Keratinocyte (primary cell): ENCODE data around the gene HEXD. TPM values are rescaled to one million over a fixed set of nuclear protein-coding genes. Genes with fewer than 3 reads are reported as not detected.

Experiments used
- DNase-seq: peaks from one replicate; pipeline ENCODE4 v3.0.0-alpha.2; 2011; ENCODE audit warnings: low read depth, missing footprints, low spot score
- FAIRE-seq: peaks from 2 replicates; lab custom pipeline; 2011; peaks lifted over from hg19 to GRCh38; lab: Jason Lieb, UNC
- H2AFZ ChIP-seq: 2 replicates; pipeline ENCODE4 v1.6.0; 2012; ENCODE audit warnings: low read length, control low read depth, inconsistent platforms; ENCODE audit not compliant: control insufficient read depth
- H3K27ac ChIP-seq: 2 replicates; pipeline ENCODE4 v1.5.1; 2011; ENCODE audit warnings: low read length; ENCODE audit not compliant: control insufficient read depth, insufficient read depth
- H3K27me3 ChIP-seq: 3 replicates; pipeline ENCODE4 v1.6.0; 2011; ENCODE audit warnings: low read length; ENCODE audit not compliant: control insufficient read depth, insufficient read depth; ENCODE audit errors: extremely low read depth
- H3K36me3 ChIP-seq, 2 experiments: 2 replicates in 1 of 2; 3 replicates in 1 of 2; pipeline ENCODE4 v1.5.1; 2011; ENCODE audit warnings: low read length in 2 of 2, mild to moderate bottlenecking in 1 of 2; ENCODE audit not compliant: control insufficient read depth in 2 of 2, insufficient read depth in 2 of 2; ENCODE audit errors: extremely low read depth in 1 of 2
- H3K4me1 ChIP-seq: 3 replicates; pipeline ENCODE4 v1.5.1; 2011; ENCODE audit warnings: low read length; ENCODE audit not compliant: control insufficient read depth, insufficient read depth; ENCODE audit errors: extremely low read depth
- H3K4me2 ChIP-seq: 3 replicates; pipeline ENCODE4 v1.6.0; 2011; ENCODE audit warnings: low read depth, low read length; ENCODE audit not compliant: control insufficient read depth, insufficient read depth; ENCODE audit errors: extremely low read depth
- H3K4me3 ChIP-seq, 3 experiments: fragments of 200-600 bp in 1 of 3; sonication (generic) in 1 of 3; 2 replicates in 2 of 3; 3 replicates in 1 of 3; pipeline ENCODE4 v1.5.1; 2011 to 2016; ENCODE audit warnings: low read length in 3 of 3, mild to moderate bottlenecking in 3 of 3, control low read depth in 2 of 3, inconsistent platforms in 1 of 3, low read depth in 1 of 3, mixed read lengths in 1 of 3, mixed run types in 1 of 3, moderate library complexity in 1 of 3; ENCODE audit not compliant: control insufficient read depth in 2 of 3, insufficient read depth in 2 of 3; ENCODE audit errors: extremely low read depth in 1 of 3
- H3K79me2 ChIP-seq: 2 replicates; pipeline ENCODE4 v1.6.0; 2012; ENCODE audit warnings: low read length; ENCODE audit not compliant: control insufficient read depth, insufficient read depth
- H3K9ac ChIP-seq: 3 replicates; pipeline ENCODE4 v1.6.0; 2011; ENCODE audit warnings: low read length; ENCODE audit not compliant: control insufficient read depth, insufficient read depth; ENCODE audit errors: extremely low read depth
- H3K9me1 ChIP-seq: 3 replicates; pipeline ENCODE4 v1.6.0; 2011; ENCODE audit warnings: low read length; ENCODE audit not compliant: control insufficient read depth, insufficient read depth; ENCODE audit errors: extremely low read depth
- H3K9me3 ChIP-seq: 2 replicates; pipeline ENCODE4 v1.5.1; 2012; ENCODE audit warnings: low read depth, low read length; ENCODE audit not compliant: control insufficient read depth
- H4K20me1 ChIP-seq: 3 replicates; pipeline ENCODE4 v1.6.0; 2011; ENCODE audit warnings: low read length; ENCODE audit not compliant: control insufficient read depth, insufficient read depth; ENCODE audit errors: extremely low read depth
- CTCF ChIP-seq, 3 experiments: IDR thresholded peaks in 1 of 3; conservative IDR thresholded peaks in 1 of 3; optimal IDR thresholded peaks in 1 of 3; 2 replicates in 2 of 3; 3 replicates in 1 of 3; pipeline versions ENCODE3 to v1.5.1; 2011; ENCODE audit warnings: low read length in 3 of 3, mild to moderate bottlenecking in 3 of 3, moderate library complexity in 2 of 3, control low read depth in 1 of 3, inconsistent platforms in 1 of 3; ENCODE audit not compliant: insufficient read depth in 2 of 3; ENCODE audit errors: extremely low read depth in 1 of 3
- EZH2 ChIP-seq: IDR thresholded peaks from one replicate; pipeline ENCODE4 v1.6.1; 2012; ENCODE audit warnings: inconsistent platforms, mild to moderate bottlenecking, low read length, moderate library complexity
- dilution Hi-C: fragments of 300-500 bp; cut with MboI; formaldehyde crosslinking; loops from one replicate; pipeline ENCODE4 v1.7.0; 2020; ENCODE audit warnings: low sequenced_read_pairs; ENCODE audit not compliant: extremely low pct_ligation_motif_present
- polyA plus RNA-seq, 5 experiments: library from polyadenylated mRNA; depleted of rRNA in 3 of 5; stranded (reverse) in 3 of 5; stranded (forward) in 1 of 5; unstranded in 1 of 5; fragments of >200 nt; gene quantifications; 1 replicate in 1 of 5; 2 replicates in 3 of 5; 3 replicates in 1 of 5; pipeline versions ENCODE4 v1.2.1 to v1.2.3, GENCODE V29; 2011 to 2012; ENCODE audit warnings: missing spikeins in 2 of 5, low read depth in 1 of 5, low replicate concordance in 1 of 5

Gene HEXD
- polyA plus RNA-seq, 1 donor (not counting 4 experiments of a cell fraction or from before 2014, with no cell fraction given), result 5.6 TPM

GRCh38 chr17:82440991-82441627 lies 23.0 kb downstream of the HEXD start:
- H3K9me3 ChIP-seq, result no peaks in the 10 kb centered on the region
- peaks cover 7 to 14% of the 10 kb centered on the region in 2 experiments for H3K36me3 ChIP-seq
- H3K9ac ChIP-seq, result no peak overlapping the region
- FAIRE-seq (no peak), DNase-seq (no peak)
- H3K79me2 ChIP-seq, result no peaks in the 10 kb centered on the region
- H3K4me2 ChIP-seq, result no peak overlapping the region
- H3K27ac ChIP-seq, result no peak overlapping the region
- no peaks in the 10 kb centered on the region for H3K4me1 ChIP-seq
- TF ChIP-seq EZH2 (no peak), CTCF (optimal IDR thresholded peaks at IDR 0.05 in 1 of 3, IDR thresholded peaks at IDR 0.05 in 1 of 3, conservative IDR thresholded peaks at IDR 0.05 in 1 of 3; ENCODE audit: extremely low read depth in 1 of 3, insufficient read depth in 2 of 3, low read length in 3 of 3) (no peak)
- H3K27me3 ChIP-seq, result no peaks in the 10 kb centered on the region
- dilution Hi-C loops, result no loop called here
- H2AFZ ChIP-seq, result no peak overlapping the region
- no peaks in the 10 kb centered on the region for H4K20me1 ChIP-seq
- H3K4me3 ChIP-seq, result no peak overlapping the region
- H3K9me1 ChIP-seq, result no peaks in the 10 kb centered on the region

GRCh38 chr17:82441691-82442487 lies 23.7 kb downstream of the HEXD start:
- Histone ChIP-seq H3K4me1 (no peaks in the 10 kb centered on the region), H3K9me1 (no peaks in the 10 kb centered on the region), H3K27ac (no peak overlapping the region), H3K9ac (no peak overlapping the region), H3K79me2 (no peaks in the 10 kb centered on the region), H2AFZ (no peak overlapping the region), H4K20me1 (no peaks in the 10 kb centered on the region), H3K4me3 (no peak overlapping the region), H3K9me3 (no peaks in the 10 kb centered on the region), H3K36me3 (peaks cover 7 to 14% of the 10 kb centered on the region in 2 experiments), H3K27me3 (no peaks in the 10 kb centered on the region), H3K4me2 (no peak overlapping the region)
- TF ChIP-seq EZH2 (no peak), CTCF (optimal IDR thresholded peaks at IDR 0.05 in 1 of 3, IDR thresholded peaks at IDR 0.05 in 1 of 3, conservative IDR thresholded peaks at IDR 0.05 in 1 of 3; ENCODE audit: extremely low read depth in 1 of 3, insufficient read depth in 2 of 3, low read length in 3 of 3) (no peak)
- no peak for FAIRE-seq
- dilution Hi-C loops, result no loop called here
- DNase-seq, result no peak
